Natural killer cell (primary cell): ENCODE data around the gene JARID2. TPM values are rescaled to one million over a fixed set of nuclear protein-coding genes. Genes with fewer than 3 reads are reported as not detected.

Experiments
- ATAC-seq, 3 donors: fragments of 150-1000 bp in 2 of 3; fragments of 200-7000 bp in 1 of 3; cut with Tn5 transposase; 1 replicate in 1 of 3; 2 replicates in 2 of 3; pipeline ENCODE4 v1.10.0; 2021; ENCODE audit warnings: mild to moderate bottlenecking in 2 of 3, moderate library complexity in 2 of 3
- DNase-seq, 2 donors: peaks; one replicate each; pipeline versions ENCODE4 v3.0.0 to v3.0.0-alpha.2; 2013 to 2021; ENCODE audit warnings: mixed read lengths in 1 of 2
- H3K27ac ChIP-seq: one replicate; pipeline ENCODE4 v1.5.1; 2013; ENCODE audit warnings: mild to moderate bottlenecking, low read length
- H3K27me3 ChIP-seq: one replicate; pipeline ENCODE4 v1.6.1; 2013; ENCODE audit warnings: low read length; ENCODE audit not compliant: control insufficient read depth, insufficient read depth
- H3K36me3 ChIP-seq: one replicate; pipeline ENCODE4 v1.6.1; 2013; ENCODE audit warnings: low read length; ENCODE audit not compliant: control insufficient read depth, insufficient read depth
- H3K4me1 ChIP-seq: one replicate; pipeline ENCODE4 v1.6.1; 2013; ENCODE audit warnings: low read length; ENCODE audit not compliant: control insufficient read depth, insufficient read depth
- H3K4me3 ChIP-seq: one replicate; pipeline ENCODE4 v1.5.1; 2013; ENCODE audit warnings: low read length
- H3K9me3 ChIP-seq: one replicate; pipeline ENCODE4 v1.6.1; 2013; ENCODE audit warnings: low read length; ENCODE audit not compliant: control insufficient read depth, insufficient read depth
- H3K27ac Mint-ChIP-seq, 2 donors: one replicate each; pipeline ENCODE4 v1.8.0; 2022; ENCODE audit warnings: mild to moderate bottlenecking in 2 of 2, mixed read lengths in 2 of 2, moderate library complexity in 1 of 2
- H3K27me3 Mint-ChIP-seq, 2 donors: one replicate each; pipeline ENCODE4 v1.8.0; 2022; ENCODE audit warnings: low read depth in 2 of 2, mixed read lengths in 2 of 2
- H3K36me3 Mint-ChIP-seq: one replicate; pipeline ENCODE4 v1.8.0; 2022; ENCODE audit warnings: mixed read lengths
- H3K4me1 Mint-ChIP-seq, 2 donors: one replicate each; pipeline ENCODE4 v1.8.0; 2022; ENCODE audit warnings: mixed read lengths in 2 of 2
- H3K4me3 Mint-ChIP-seq: one replicate; pipeline ENCODE4 v1.8.0; 2022; ENCODE audit warnings: mild to moderate bottlenecking, moderate library complexity, mixed read lengths
- H3K9me3 Mint-ChIP-seq, 2 donors: one replicate each; pipeline ENCODE4 v1.8.0; 2022; ENCODE audit warnings: mixed read lengths in 2 of 2
- WGBS: methylation state at CpG from one replicate; pipeline ENCODE4 v1.1.7; 2013; ENCODE audit warnings: missing lambda C conversion rate; ENCODE audit not compliant: insufficient coverage; 5-methylcytosine and 5-hydroxymethylcytosine counted together
- intact Hi-C: fragments of 100-400 bp; cut with micrococcal nuclease; formaldehyde crosslinking; loops from one replicate; pipeline ENCODE4 v1.14.2; 2022
- total RNA-seq, 4 donors: library from RNA; stranded (reverse); fragments of 120-200 nt in 1 of 4; gene quantifications; one replicate each; pipeline versions ENCODE4 v1.2.3 to v1.2.4, GENCODE V29; 2013 to 2022
- TF ChIP-seq, protein P1 (sequence below): fragments of 200-600 bp; IDR thresholded peaks from one replicate; pipeline ENCODE4 v1.8.0; 2022; ENCODE audit warnings: antibody characterized with exemption

Gene JARID2
- total RNA-seq, 3 donors from 2014 or later (not counting 1 experiment from before 2014, with no cell fraction given): 49.9 to 60.9 (median 60.5) TPM

DNA sequence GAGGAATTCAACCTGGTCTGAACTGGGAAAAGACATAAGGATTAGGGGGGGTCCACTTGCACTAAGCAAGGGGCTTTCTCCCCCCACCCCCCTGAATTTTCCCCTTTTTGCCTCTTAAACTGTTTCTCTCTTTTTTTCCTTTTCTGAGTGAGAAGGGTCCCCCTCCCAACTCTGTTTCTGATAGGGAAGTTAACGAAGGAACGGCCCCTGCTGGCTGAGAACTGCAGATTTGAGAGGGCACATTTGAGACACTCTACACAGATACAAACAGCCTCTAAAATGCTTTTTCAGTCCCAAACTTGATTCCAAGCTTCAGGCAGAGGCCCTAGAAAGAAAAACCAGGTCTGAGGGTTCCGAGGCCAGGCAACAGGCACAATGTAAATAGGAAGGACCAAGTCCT is 91.7 kb downstream of the JARID2 start:
- no peaks in the 10 kb centered on the region for H3K27me3 ChIP-seq
- TF ChIP-seq, protein P1, sequence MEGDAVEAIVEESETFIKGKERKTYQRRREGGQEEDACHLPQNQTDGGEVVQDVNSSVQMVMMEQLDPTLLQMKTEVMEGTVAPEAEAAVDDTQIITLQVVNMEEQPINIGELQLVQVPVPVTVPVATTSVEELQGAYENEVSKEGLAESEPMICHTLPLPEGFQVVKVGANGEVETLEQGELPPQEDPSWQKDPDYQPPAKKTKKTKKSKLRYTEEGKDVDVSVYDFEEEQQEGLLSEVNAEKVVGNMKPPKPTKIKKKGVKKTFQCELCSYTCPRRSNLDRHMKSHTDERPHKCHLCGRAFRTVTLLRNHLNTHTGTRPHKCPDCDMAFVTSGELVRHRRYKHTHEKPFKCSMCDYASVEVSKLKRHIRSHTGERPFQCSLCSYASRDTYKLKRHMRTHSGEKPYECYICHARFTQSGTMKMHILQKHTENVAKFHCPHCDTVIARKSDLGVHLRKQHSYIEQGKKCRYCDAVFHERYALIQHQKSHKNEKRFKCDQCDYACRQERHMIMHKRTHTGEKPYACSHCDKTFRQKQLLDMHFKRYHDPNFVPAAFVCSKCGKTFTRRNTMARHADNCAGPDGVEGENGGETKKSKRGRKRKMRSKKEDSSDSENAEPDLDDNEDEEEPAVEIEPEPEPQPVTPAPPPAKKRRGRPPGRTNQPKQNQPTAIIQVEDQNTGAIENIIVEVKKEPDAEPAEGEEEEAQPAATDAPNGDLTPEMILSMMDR: no peak
- H3K36me3 Mint-ChIP-seq: no peaks in the 10 kb centered on the region
- H3K4me3 ChIP-seq: no peak overlapping the region
- 67% methylated on average over 3 of the region's 3 CpGs for WGBS
- H3K4me1 Mint-ChIP-seq: peaks cover 80 to 84% of the 10 kb centered on the region in 2 donors
- no peaks in the 10 kb centered on the region for H3K9me3 ChIP-seq
- no peaks in the 10 kb centered on the region for H3K27me3 Mint-ChIP-seq
- H3K4me1 ChIP-seq: peaks cover 41% of the 10 kb centered on the region
- no peak overlapping the region for H3K27ac ChIP-seq
- H3K36me3 ChIP-seq: no peaks in the 10 kb centered on the region
- no peak for ATAC-seq
- H3K27ac Mint-ChIP-seq: peak overlapping the region; percentile 59
- no peak for DNase-seq
- peak overlapping the region; percentile 7 for H3K4me3 Mint-ChIP-seq
- H3K9me3 Mint-ChIP-seq: no peaks in the 10 kb centered on the region
- intact Hi-C loops: no loop called here

DNA sequence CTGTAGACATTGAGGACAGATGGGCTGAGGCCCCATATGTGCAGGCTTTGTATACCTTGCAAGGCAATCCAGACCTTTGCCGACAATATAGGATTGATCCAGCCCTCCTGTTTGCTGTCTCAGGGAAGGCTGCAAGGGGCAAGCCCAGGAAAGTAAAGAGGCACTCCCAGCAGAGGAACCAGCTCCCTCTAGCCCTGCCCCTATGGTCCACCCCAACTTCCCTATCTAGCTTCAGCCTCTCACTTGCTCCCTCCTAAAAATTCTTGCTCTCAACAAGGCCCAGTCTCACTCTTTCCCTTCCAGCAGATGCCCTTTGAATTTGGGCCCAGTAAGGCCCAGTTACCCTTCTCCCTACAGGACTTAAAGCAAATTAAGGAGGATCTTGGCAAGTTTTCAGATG is 92.6 kb downstream of the JARID2 start:
- no peak overlapping the region for H3K4me3 ChIP-seq
- no peak overlapping the region for H3K27ac ChIP-seq
- Mint-ChIP-seq H3K4me1 (peaks cover 79 to 86% of the 10 kb centered on the region in 2 donors), H3K4me3 (no peak overlapping the region), H3K27me3 (no peaks in the 10 kb centered on the region), H3K36me3 (no peaks in the 10 kb centered on the region), H3K27ac (peak overlapping the region; percentile 34 to 44), H3K9me3 (no peaks in the 10 kb centered on the region)
- no peaks in the 10 kb centered on the region for H3K36me3 ChIP-seq
- H3K4me1 ChIP-seq: peaks cover 48% of the 10 kb centered on the region
- no peaks in the 10 kb centered on the region for H3K9me3 ChIP-seq
- TF ChIP-seq, protein P1: no peak
- DNase-seq: no peak
- ATAC-seq: no peak
- WGBS: 95% methylated on average over 1 of the region's 1 CpG
- H3K27me3 ChIP-seq: no peaks in the 10 kb centered on the region
- intact Hi-C loops: no loop called here

DNA sequence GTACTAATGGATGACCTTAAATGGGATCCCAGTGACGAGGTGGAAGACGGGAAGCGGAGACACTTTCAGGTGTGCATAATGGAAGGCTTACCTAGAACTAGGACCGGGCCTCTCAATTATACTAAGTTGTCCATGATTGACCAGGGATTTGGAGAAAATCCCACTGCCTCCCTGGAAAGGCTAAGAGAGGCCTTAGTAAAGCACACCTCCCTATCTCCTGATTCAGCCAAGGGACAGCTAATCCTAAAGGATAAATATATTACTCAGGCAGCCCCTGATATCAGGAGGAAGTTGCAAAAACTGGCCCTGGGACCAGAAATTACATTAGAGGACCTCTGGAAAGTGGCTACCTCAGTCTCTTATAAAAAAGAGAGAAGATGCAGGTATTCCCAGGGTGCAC is 93.2 kb downstream of the JARID2 start:
- H3K4me3 Mint-ChIP-seq: no peak overlapping the region
- H3K27ac Mint-ChIP-seq: peak overlapping the region; percentile 34 to 44
- H3K9me3 Mint-ChIP-seq: no peaks in the 10 kb centered on the region
- DNase-seq (no peak), ATAC-seq (no peak)
- intact Hi-C loops: no loop called here
- no peak overlapping the region for H3K27ac ChIP-seq
- no peaks in the 10 kb centered on the region for H3K27me3 Mint-ChIP-seq
- H3K36me3 ChIP-seq: no peaks in the 10 kb centered on the region
- no peaks in the 10 kb centered on the region for H3K36me3 Mint-ChIP-seq
- H3K4me1 ChIP-seq: peaks cover 52% of the 10 kb centered on the region
- H3K27me3 ChIP-seq: no peaks in the 10 kb centered on the region
- WGBS: 99% methylated on average over 4 of the region's 4 CpGs
- H3K4me3 ChIP-seq: no peak overlapping the region
- TF ChIP-seq, protein P1: no peak
- H3K4me1 Mint-ChIP-seq: peaks cover 80 to 86% of the 10 kb centered on the region in 2 donors
- no peaks in the 10 kb centered on the region for H3K9me3 ChIP-seq

DNA sequence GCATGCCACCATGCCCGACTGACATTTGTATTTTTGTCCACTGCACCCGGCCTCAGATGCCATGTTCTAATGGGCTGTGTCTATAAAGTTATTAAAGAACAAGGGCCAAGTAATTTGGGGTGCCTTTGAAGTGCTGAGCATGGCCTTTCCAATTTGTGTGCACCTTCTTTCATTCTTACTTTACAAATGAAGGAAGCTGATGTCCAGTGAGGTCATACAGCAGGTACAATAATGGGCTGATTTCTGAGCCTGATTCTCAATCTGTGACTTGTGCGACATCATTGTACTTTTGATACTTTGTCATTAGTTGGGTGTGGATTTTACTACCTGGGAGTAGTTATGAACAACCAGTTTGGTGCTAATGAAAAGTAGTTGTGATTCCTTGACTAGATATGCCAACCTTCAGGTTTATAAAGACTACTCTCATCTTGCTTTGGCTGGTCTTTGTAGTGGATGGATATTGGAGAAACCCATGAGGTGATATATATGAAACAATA is 94.3 kb downstream of the JARID2 start:
- H3K4me3 Mint-ChIP-seq: peak overlapping the region; percentile 70
- no peak for ATAC-seq

More for the DNA sequence above, 94.3 kb downstream of the JARID2 start:
- DNase-seq: no peak
- no peaks in the 10 kb centered on the region for H3K9me3 ChIP-seq
- H3K4me3 ChIP-seq: no peak overlapping the region
- peaks cover 49% of the 10 kb centered on the region for H3K4me1 ChIP-seq
- Mint-ChIP-seq H3K9me3 (no peaks in the 10 kb centered on the region), H3K27me3 (no peaks in the 10 kb centered on the region), H3K36me3 (no peaks in the 10 kb centered on the region), H3K27ac (peak overlapping the region; percentile 87 to 88), H3K4me1 (peaks cover 79 to 84% of the 10 kb centered on the region in 2 donors)
- intact Hi-C loops: no loop called here
- H3K36me3 ChIP-seq: no peaks in the 10 kb centered on the region
- H3K27me3 ChIP-seq: no peaks in the 10 kb centered on the region
- 78% methylated on average over 3 of the region's 3 CpGs for WGBS
- TF ChIP-seq, protein P1: no peak
- peak overlapping the region; percentile 53 for H3K27ac ChIP-seq
